Upper lobe of left lung (tissue), 4 donors: ENCODE results near the gene EEF1A2.

Experiments
- CTCF ChIP-seq, 6 experiments: fragments of 450-650 bp in 4 of 6; fragments of 200-600 bp in 2 of 6; sonication (generic) in 2 of 6; IDR thresholded peaks; one replicate each; pipeline ENCODE4 v1.5.1; 2016 to 2019; ENCODE audit warnings: antibody characterized with exemption in 6 of 6
- POLR2A ChIP-seq, 4 donors: fragments of 450-650 bp; IDR thresholded peaks; one replicate each; pipeline ENCODE4 v1.5.1; 2016 to 2017; ENCODE audit warnings: antibody characterized with exemption in 4 of 4, mild to moderate bottlenecking in 2 of 4

GRCh38 chr20:63544241-63544957 lies 45.5 kb upstream of the EEF1A2 start:
- TF ChIP-seq POLR2A (IDR thresholded peaks at IDR 0.05) (no peak), CTCF (IDR thresholded peaks at IDR 0.05) (no peak)
